Rectal smooth muscle tissue (tissue), 1 donor: ENCODE data around the gene CRYBA2.
A peak's percentile ranks its signal among the peaks of the same experiment; 100 is the strongest.

ENCODE experiments used
- H3K27ac ChIP-seq: one replicate; pipeline ENCODE4 v1.7.0; 2013; ENCODE audit warnings: low read depth, low read length, inconsistent platforms
- H3K27me3 ChIP-seq: one replicate; pipeline ENCODE4 v1.7.0; 2013; ENCODE audit warnings: low read length; ENCODE audit not compliant: control insufficient read depth, insufficient read depth
- H3K36me3 ChIP-seq: one replicate; pipeline ENCODE4 v1.7.0; 2013; ENCODE audit warnings: low read length; ENCODE audit not compliant: control insufficient read depth, insufficient read depth
- H3K4me1 ChIP-seq: one replicate; pipeline ENCODE4 v1.7.0; 2013; ENCODE audit warnings: low read length; ENCODE audit not compliant: control insufficient read depth, insufficient read depth
- H3K4me3 ChIP-seq: one replicate; pipeline ENCODE4 v1.7.0; 2013; ENCODE audit warnings: low read length
- H3K9ac ChIP-seq: one replicate; pipeline ENCODE4 v1.7.0; 2013; ENCODE audit warnings: low read length

The CRYBA2 gene

GRCh38 chr2:218961229-218961628 is 32.0 kb downstream of the CRYBA2 start:
- no peaks in the 10 kb centered on the region for H3K4me1 ChIP-seq
- H3K9ac ChIP-seq: no peak overlapping the region
- H3K36me3 ChIP-seq: no peaks in the 10 kb centered on the region
- H3K27ac ChIP-seq: no peak overlapping the region
- H3K27me3 ChIP-seq: peaks cover 48% of the 10 kb centered on the region
- no peak overlapping the region for H3K4me3 ChIP-seq

GRCh38 chr2:218960309-218961165 is 32.7 kb downstream of the CRYBA2 start:
- H3K9ac ChIP-seq: no peak overlapping the region
- H3K4me1 ChIP-seq: no peaks in the 10 kb centered on the region
- H3K27ac ChIP-seq: no peak overlapping the region
- H3K27me3 ChIP-seq: peaks cover 48% of the 10 kb centered on the region
- no peaks in the 10 kb centered on the region for H3K36me3 ChIP-seq
- H3K4me3 ChIP-seq: no peak overlapping the region

GRCh38 chr2:218959761-218960308 is 33.4 kb downstream of the CRYBA2 start:
- Histone ChIP-seq H3K9ac (no peak overlapping the region), H3K27me3 (peaks cover 51% of the 10 kb centered on the region), H3K27ac (no peak overlapping the region), H3K36me3 (no peaks in the 10 kb centered on the region), H3K4me1 (no peaks in the 10 kb centered on the region), H3K4me3 (peak overlapping the region; percentile 20)

- H3K9ac ChIP-seq: no peak within 1 kb of the TSS
- H3K27ac ChIP-seq: no peak within 1 kb of the TSS
- H3K4me1 ChIP-seq: no peaks in the 10 kb centered on the region
- H3K27me3 ChIP-seq: peaks cover 50% of the 10 kb centered on the region
- H3K4me3 ChIP-seq: peak within 1 kb of the TSS; percentile 20
- H3K36me3 ChIP-seq: no peaks in the 10 kb centered on the region
Measured at GRCh38 chr2:218959141-218959731, 34.0 kb downstream of the CRYBA2 start, which contains the start of gene CDK5R2. Gene CDK5R2 (plus strand): TSS chr2:218959666. CDS start chr2:218959821, 155 bp downstream.

GRCh38 chr2:218958276-218958675 is 34.9 kb downstream of the CRYBA2 start:
- H3K27ac ChIP-seq: no peak overlapping the region
- peaks cover 42% of the 10 kb centered on the region for H3K27me3 ChIP-seq
- no peak overlapping the region for H3K9ac ChIP-seq
- no peaks in the 10 kb centered on the region for H3K36me3 ChIP-seq
- no peak overlapping the region for H3K4me3 ChIP-seq
- no peaks in the 10 kb centered on the region for H3K4me1 ChIP-seq

- H3K27me3 ChIP-seq: peaks cover 37% of the 10 kb centered on the region
- no peak overlapping the region for H3K9ac ChIP-seq
- no peaks in the 10 kb centered on the region for H3K36me3 ChIP-seq
- no peak overlapping the region for H3K27ac ChIP-seq
- H3K4me1 ChIP-seq: no peaks in the 10 kb centered on the region
- no peak overlapping the region for H3K4me3 ChIP-seq
Measured at GRCh38 chr2:218957671-218958070, 35.6 kb downstream of the CRYBA2 start.

GRCh38 chr2:218956039-218956438 is 37.2 kb downstream of the CRYBA2 start:
- Histone ChIP-seq H3K4me1 (no peaks in the 10 kb centered on the region), H3K4me3 (no peak overlapping the region), H3K27me3 (peaks cover 26% of the 10 kb centered on the region), H3K9ac (no peak overlapping the region), H3K27ac (no peak overlapping the region), H3K36me3 (no peaks in the 10 kb centered on the region)

GRCh38 chr2:218954541-218955300 is 38.5 kb downstream of the CRYBA2 start:
- Histone ChIP-seq H3K4me3 (no peak overlapping the region), H3K9ac (no peak overlapping the region), H3K27ac (no peak overlapping the region), H3K36me3 (no peaks in the 10 kb centered on the region), H3K27me3 (peaks cover 15% of the 10 kb centered on the region), H3K4me1 (no peaks in the 10 kb centered on the region)

- peaks cover 6% of the 10 kb centered on the region for H3K27me3 ChIP-seq
- H3K27ac ChIP-seq: no peak overlapping the region
- H3K4me1 ChIP-seq: no peaks in the 10 kb centered on the region
- H3K4me3 ChIP-seq: no peak overlapping the region
- no peaks in the 10 kb centered on the region for H3K36me3 ChIP-seq
- no peak overlapping the region for H3K9ac ChIP-seq
Measured at GRCh38 chr2:218953366-218953954, 39.8 kb downstream of the CRYBA2 start.

GRCh38 chr2:218952160-218952559 is 41.1 kb downstream of the CRYBA2 start:
- H3K4me1 ChIP-seq: no peaks in the 10 kb centered on the region
- no peak overlapping the region for H3K4me3 ChIP-seq
- no peak overlapping the region for H3K27ac ChIP-seq
- H3K9ac ChIP-seq: no peak overlapping the region
- peaks cover 3% of the 10 kb centered on the region for H3K27me3 ChIP-seq
- no peaks in the 10 kb centered on the region for H3K36me3 ChIP-seq

GRCh38 chr2:218946621-218947020 is 46.6 kb downstream of the CRYBA2 start:
- Histone ChIP-seq H3K9ac (no peak overlapping the region), H3K36me3 (no peaks in the 10 kb centered on the region), H3K27ac (no peak overlapping the region), H3K4me1 (no peaks in the 10 kb centered on the region), H3K4me3 (no peak overlapping the region), H3K27me3 (no peaks in the 10 kb centered on the region)
